ENCODE results near the gene PLAAT2.
"Not testable (repeated sequence)": the region's sequence is repeated elsewhere in the genome, so short reads cannot be mapped to it uniquely, and the experiment has no call there.

The PLAAT2 gene

DNA sequence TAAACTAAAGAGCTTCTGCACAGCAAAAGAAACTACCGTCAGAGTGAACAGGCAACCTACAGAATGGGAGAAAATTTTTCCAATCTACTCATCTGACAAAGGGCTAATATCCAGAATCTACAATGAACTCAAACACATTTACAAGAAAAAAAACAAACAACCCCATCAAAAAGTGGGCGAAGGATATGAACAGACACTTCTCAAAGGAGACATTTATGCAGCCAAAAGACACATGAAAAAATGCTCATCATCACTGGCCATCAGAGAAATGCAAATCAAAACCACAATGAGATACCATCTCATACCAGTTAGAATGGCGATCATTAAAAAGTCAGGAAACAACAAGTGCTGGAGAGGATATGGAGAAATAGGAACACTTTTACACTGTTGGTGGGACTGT is 15.7 kb upstream of the PLAAT2 start:
- not testable (repeated sequence) for DNase-seq (ENCODE audit: low spot score)

DNA sequence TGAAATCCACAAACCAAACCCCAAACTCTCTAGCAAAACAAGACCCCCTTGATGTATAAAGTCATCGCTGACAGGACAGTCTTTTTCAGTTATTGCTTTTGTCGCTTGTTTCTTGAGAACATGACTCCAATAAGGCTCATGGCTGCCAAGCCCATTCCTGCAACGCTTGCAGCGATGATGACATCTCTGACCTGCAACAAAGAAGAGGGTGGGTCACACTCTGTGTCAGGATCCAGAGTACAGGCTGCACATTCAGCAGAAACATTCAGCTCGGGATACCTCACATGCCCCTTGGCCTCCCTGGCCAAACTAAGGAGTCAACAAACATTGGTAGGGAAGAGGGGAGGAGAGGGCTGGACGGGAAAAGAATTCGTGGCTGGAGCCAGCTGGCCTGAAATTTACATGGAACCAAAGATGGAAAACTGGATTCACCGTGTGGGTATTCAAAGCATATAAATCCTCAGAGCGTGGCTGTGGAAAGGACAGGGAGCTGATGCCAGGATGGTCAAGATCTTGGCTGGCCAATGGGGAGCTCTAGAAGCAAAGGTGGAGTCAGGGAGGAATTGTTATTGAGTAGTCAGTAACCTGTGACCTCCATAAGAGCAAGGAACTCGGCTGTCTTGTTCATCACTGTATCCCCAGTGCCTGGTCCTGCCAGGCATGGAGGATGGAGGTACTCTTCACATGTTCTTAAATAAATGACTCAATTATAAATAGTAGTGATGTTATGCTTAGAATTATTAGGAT is 11.8 kb upstream of the PLAAT2 start:
- DNase-seq (ENCODE audit: low spot score) = no peak

DNA sequence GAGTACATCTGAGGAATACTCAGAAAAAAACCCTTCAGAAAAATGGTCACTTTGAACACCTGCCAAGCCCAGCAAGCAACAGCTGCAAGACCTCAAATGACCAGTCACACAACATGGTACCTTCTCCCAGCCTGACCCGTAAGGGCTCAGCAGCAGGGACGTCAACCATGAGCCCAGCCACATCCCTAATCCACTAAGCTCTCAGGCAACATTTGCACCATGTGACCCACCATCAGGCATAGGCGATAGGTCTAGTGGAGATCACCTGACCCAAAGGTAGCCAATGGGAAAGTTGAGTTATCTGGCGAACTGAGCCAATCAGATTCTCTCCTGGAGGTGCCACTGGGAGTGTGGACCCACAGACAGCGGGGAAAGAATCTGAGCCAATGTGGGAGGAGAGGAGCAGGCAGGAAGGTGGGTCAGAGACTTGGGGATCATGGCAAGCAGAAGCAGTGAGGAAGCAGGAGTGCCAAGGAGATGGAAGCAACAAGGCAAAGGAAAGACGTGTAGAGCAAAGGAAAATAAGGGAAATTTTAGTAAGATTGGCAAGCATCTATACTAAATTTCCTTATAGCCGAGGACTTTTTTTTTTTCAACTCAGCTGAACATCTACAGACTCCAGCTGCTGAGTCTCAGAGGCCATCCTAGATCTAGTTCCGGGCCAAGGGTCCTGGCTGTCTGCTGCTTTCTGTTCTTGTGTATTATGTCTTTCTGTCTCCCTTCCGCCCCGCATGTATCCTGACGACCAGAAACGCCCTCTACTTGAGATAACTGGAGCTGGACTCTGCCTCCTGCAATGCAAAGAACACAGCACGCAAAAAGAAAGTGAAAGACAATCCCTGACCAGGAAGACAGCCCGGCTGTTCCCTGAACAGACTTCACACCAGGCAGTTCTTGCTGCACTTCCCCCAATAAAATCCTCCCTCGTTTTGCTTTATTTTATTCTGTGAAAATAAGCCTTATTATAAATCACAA is 11.0 kb upstream of the PLAAT2 start:
- DNase-seq (ENCODE audit: low spot score) = no peak

DNA sequence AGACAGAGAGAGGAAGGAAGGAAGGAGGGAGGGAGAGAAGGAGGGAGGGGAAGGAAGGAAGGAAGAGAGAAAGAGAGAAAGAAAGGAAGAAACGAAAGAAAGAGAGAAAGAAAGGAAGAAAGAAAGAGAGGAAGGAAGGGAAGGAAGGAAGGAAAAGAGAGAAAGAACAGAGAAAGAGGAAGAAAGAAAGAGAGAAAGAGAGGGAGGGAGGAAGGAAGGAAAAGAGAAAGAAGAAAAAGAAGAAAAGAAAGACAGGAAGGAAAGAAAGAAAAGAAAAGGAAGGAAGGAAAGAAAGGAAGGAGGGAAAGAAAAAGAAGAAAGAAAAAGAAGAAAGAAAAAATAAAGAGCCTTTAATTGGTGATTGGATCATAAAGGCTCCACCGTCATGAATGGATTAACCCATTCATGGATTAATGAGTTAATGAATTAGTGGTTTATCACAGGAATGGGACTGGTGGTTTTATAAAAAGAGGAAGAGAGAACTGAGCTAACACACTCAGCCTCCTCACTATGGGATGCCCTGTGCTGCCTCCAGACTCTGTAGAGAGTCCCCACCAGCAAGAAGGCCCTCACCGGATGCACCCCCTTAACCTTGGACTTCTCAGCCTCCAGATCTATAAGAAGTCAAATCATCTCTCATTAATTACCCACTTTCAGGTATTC is 9.0 kb upstream of the PLAAT2 start:
- no peak for DNase-seq (ENCODE audit: low spot score)

DNA sequence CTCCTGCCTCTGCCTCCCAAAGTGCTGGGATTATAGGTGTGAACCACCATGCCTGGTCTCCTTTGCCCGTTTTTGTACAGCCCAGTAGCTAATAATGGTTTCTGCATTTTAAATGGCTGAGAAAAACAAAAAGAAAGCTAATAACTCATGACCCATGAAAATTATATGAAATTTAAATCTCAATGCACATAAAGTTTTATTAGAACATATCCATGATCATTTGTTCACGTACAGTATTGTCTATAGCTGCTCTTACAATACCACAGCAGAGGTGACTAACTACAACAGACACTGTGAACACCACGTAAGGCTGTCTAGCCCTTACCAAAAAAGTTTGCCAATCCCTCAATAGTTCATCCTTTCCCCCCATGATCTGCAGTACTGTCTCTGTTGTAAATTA is 6.4 kb upstream of the PLAAT2 start:
- no peak for DNase-seq (ENCODE audit: low spot score)

DNA sequence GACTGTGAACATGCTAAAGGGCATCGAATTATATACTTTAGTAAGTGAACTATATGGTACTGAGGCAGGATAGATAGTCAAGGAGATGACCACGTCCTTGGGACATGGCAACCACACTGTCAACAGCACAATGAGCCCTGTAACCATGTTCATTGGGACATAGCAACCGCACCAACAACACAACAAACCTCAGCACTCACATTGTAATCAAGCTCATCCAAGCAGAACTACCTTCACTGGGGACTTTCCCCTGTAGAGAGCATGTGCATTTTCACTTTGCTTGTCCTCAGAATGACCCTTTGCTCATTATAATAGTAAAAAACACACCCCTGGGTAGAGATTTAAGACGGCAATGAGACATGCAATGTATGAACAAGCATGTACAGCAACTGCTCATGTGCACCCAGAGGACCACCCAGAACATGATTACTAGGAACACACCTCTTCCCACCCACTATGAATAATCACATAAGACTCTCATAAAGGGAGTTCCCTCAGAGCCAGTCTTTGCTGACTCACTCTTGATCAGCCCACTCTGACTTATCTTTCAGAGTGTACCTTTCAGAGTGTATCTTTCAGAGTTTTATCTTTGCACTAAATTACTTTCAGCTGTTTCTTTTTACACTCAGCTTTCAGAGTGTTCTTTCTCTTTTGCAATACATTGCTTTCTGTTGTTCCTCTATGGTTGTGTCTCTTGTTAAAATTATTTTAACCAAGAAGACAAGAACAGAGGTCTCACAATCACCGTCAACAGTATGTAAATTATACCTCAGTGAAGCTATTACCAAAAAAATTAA is 4.1 kb upstream of the PLAAT2 start:
- DNase-seq (ENCODE audit: low spot score) = peak; percentile 94

DNA sequence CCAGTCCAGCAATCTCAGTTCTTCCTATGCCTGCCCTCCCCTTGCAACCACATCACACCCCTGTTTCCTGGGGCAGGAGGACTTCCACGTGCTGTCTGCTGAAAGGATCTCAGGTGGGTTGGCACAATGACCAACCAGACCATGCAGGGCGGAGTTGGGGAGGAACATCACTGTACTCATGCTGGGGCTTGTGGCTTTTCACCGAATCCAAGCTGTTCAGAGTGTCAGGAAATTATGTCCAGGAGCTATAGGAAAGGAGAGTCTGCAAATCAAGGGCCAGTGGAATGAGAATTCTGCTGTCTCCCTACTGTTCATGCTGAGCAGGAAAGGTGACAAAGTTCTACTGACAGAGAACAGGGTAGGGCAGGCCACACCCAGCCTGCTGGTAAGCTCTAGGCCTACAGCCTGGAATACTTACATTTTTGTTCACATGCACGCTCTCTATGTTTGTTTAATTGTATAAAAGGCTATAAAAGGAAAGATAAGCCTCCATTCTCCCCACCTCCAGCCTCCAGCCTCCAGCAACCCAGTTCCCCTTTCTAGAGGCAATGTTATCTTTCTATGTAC is 1.7 kb upstream of the PLAAT2 start:
- peak; percentile 88 for DNase-seq (ENCODE audit: low spot score)

DNA sequence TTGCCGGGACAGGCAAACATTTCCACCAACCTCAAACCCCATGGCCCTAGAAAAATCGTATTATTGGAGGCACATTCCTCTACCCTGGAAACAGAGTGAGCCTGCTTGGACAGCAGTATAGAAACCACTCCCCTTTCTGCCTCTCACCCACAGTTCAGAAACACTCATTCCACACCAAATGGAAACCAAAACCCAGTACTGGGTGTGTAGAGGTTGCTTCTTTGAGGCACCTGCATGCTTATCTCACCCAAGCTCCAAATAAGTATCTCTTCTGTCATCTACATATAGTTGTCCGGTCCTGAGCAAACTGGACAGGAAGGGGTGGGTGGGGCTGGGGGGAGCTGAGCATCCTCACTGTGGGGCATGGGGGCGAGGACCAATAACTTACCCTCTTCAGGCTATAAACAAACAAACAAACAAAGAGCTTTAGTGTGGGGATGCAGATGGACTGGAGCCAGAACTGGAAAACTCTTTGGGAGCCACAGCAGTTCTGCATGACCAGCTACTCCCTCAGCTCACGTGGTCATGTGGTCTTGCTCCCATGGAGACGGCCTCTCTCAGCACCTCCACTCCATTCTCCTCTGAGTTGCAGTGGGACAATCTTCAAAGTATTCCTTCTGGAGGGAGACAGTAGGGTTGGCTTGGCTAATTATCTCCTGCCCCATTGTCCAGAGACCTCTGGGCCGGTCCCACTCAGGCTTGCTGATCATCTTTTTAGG is 1.0 kb upstream of the PLAAT2 start:
- peak; percentile 68 for DNase-seq (ENCODE audit: low spot score)

DNA sequence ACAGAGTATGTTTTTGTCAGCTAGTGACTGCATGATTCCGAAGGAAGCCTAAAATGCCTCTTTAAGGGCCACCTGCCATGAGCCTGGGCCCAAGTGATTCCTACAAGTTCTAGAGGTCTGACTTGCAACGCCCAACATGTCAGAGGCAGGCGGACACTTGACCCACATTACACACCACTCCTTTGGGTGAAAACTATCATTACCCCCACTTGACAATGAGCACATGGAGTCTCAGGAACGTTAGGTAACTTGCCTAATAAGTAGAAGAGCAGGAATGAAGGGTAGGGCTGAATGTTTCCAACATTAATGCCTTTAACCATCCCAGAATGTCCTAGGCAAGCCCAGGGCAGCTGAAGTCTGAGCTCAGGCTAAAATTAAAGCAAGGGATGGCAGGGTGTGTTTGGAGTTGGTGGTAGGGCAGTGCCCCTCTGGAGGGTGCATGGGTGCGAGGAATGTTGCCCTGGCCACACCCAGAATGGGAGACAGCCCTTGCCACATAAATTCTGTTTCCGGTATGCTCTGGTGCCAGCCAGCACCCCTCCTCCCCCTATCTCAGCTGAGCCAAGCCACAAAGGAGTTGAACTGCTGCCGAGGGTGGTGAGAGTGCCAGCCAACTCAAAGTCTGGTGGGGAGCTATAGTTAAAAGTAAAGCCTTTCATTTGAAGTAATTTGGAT is 2.5 kb downstream of the PLAAT2 start:
- DNase-seq (ENCODE audit: low spot score) = peak; percentile 64

DNA sequence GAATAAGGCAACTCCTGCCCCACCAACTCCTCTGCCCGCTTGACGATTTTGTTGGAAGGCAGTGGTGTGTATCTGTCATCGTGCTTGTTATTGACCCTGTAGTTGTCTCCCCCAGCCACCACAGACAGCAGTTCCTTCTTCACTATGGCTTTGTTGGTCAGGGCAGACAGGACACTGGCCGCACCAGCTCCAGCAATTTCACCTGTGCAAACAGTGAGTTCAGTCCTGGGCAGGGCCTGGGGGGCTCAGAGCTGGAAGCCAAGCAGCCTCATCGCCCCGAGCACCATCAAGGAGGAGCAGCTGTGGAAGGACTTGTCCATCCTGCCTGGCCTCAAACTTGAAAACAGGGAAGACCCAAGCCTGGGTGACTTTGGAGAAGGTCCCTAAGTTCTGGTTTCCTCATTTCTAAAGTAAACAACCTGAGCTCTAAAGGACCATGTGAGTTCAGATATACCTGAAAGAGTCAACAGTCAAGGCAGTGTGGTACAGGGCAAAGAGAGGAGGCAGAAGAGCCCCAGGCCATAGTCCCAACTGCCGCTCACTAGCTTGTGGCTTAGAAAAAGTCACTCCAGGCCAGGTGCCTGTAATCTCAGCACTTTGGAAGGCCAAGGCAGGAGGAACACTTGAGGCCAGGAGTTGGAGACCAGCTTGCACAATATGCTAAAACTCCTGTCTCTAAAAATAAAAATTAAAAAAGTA is 4.6 kb downstream of the PLAAT2 start:
- no peak for DNase-seq (ENCODE audit: low spot score)

DNA sequence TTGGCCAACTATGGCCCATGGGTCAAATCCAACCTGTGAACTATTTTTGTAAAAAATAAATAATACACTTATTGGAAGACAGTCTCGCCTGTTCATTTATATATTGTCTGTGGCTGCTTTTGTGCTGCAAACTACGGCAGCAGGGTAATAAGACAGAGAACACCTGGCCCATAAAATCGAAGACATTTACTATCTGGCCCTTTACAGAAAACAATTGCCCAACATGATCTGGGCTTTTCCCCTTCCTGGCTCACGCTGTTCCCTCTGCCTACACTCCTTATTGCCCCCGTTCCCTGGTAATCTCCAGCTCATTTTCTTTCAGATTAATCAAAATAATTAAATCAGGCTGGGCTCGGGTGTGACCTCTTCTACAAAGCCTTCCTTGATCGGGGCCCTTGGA is 5.6 kb downstream of the PLAAT2 start:
- DNase-seq (ENCODE audit: low spot score) = no peak

DNA sequence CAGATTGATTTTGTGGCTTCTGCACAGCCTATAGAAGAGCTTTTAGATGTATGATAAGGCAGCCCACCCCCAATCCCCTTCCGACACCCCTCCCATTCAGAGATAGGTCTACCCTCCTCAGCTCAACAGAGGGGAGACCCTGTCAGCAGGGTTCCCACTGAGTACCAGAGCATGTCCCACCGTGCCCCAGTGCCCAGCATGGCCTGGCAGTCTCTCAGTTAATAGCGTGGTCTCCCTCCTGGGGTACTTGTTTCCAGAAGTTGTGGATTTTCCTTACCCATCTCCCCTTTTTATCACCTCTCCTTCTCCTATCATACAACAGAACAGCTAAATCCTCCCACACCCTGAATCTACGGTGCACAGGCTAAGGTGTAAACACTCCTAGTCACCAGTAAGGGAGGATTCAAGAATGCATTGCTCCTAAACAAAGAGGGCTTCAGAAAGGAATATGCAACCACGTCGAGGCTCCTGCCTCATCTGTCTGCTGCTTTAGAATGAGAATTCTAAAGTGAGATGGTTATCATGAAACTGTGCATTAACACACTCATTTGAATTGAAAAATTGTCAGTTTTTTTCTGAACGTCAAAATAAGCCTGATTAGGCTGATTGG is 6.7 kb downstream of the PLAAT2 start:
- no peak for DNase-seq (ENCODE audit: low spot score)

DNA sequence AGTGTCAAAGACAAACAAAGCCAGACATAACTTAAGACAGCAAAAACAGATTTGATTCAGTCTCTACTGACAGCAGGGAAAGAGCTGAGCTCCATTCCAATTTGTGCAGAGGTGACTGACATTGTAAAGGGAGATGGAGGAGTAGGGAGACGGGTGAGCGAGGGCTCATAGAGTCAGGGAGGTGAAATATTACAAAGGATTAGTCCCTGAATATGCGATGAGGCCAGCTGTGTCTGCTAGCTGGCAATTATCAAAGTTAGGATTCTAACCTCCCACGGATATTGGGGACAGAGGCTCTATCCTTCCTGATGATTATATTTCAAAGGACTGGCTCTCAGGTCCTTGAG is 8.3 kb downstream of the PLAAT2 start:
- no peak for DNase-seq (ENCODE audit: low spot score)

DNA sequence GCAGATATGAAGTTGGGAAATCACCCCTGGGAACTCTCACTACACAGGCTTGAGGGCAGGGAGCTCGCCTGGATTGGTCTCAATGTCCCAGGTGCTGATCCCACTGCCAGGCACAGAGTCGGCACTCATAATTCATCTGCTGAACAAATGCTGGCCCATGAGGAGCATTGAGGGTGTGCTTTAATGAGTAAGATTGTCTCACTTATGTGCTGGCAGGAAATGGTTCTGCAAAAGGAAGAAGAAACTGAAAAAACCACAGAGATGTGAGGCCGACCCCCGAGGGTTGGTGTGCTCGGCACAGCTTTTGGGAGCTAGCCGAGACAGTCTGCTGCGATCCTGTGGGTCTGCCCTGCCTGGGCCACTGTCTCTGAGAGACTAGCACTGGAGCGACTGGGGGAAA is 9.4 kb downstream of the PLAAT2 start:
- DNase-seq (ENCODE audit: low spot score) = no peak

DNA sequence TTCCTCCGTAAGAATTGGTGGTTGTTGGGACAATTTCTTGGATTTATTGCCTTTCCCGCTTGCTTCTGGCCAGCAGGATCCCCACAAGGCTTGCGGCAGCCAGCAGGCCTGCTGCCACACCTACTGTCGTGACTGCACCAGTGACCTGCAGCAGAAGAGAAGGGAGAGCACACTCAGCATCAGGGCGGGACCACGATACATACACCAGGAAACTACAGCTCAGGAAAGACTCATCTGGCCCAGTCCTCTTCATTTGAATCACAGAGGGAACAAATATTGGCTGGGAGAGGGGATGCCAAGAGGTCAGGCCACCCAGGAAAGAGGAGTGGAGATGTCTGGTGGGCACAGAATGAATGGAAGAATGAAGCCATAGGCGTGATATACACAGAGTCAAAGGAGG is 10.3 kb downstream of the PLAAT2 start:
- peak; percentile 36 for DNase-seq (ENCODE audit: low spot score)

DNA sequence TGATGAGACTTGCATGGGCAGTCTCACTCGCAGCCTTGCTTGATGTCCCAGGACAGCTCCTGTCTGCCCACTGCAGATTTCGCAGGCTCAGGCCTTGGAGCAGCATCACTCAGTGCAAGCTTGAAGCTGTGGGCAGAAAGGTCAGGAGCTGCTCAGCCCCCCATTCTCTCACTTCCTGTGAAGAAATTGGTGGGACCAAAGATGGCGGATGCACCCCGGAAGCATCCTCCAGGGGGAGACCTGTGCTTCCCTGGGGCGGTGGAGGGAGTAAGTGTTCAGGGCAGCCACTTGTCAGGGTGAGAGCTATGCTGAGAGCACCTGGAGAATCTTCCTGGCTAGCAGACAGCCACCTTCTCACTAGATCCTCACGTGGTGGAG is 11.3 kb downstream of the PLAAT2 start:
- DNase-seq (ENCODE audit: low spot score) = no peak

DNA sequence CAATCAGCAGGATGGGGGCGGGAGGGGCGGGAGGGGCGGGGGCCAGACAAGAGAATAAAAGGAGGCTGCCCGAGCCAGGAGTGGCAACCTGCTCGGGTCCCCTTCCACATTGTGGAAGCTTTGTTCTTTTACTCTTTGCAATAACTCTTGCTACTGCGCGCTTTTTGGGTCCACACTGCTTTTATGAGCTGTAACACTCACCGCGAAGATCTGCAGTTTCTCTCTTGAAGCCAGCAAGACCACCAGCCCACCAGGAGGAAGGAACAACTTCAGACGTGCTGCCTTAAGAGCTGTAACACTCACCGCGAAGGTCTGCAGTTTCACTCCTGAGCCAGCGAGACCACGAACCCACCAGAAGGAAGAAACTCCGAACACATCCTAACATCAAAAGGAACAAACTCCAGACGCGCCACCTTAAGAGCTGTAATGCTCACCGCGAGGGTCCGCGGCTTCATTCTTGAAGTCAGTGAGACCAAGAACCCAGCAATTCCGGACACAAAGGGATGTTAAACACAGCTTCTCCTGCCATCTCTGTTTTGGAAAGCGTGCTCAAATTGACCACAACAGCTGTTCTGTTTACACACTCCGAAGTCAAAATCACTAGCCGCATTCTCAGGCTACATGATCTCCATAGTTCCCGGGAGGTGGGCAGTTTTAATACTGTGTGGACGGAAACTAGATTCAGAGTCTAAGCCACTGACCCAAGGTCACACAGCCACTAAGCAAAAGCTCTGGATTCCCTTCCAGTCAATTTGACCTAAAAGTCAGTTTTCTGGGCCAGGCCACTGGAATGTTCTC is 11.9 kb downstream of the PLAAT2 start:
- DNase-seq (ENCODE audit: low spot score) = no peak

DNA sequence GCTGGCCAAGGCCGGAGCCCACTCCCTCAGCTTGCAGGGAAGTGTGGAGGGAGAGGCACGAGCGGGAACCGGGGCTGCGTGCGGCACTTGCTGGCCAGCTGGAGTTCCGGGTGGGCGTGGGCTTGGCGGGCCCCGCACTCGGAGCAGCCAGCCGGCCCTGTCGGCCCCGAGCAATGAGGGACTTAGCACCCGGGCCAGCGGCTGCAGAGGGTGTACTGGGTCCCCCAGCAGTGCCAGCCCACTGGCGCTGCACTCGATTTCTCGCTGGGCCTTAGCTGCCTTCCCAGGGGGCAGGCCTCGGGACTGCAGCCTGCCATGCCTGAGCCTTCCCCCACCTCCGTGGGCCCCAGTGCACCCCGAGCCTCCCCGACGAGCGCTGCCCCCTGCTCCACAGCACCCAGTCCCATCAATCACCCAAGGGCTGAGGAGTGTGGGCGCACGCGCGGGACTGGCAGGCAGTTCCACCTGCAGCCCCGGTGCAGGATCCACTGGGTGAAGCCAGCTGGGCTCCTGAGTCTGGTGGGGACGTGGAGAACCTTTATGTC is 13.0 kb downstream of the PLAAT2 start:
- DNase-seq (ENCODE audit: low spot score) = not testable (repeated sequence)

Data from SW480 (cell line).